H1 (cell line): ENCODE measurements around the gene CLIC1. TPM values are rescaled to one million over a fixed set of nuclear protein-coding genes. Genes with fewer than 3 reads are reported as not detected.

ENCODE experiments used
- CTCF ChIA-PET: fragments of 300-600 bp; sonication (Branson Sonifier 250); formaldehyde crosslinking; loops from one replicate; lab custom pipeline; 2021; ENCODE audit not compliant: partially characterized antibody; lab: Charles Lee
- POLR2A ChIA-PET: fragments of 300-600 bp; sonication (Branson Sonifier 250); formaldehyde crosslinking; loops from one replicate; lab custom pipeline; 2021; ENCODE audit warnings: inconsistent platforms; ENCODE audit not compliant: partially characterized antibody; lab: Charles Lee
- DNase-seq, 2 experiments: peaks; one replicate each; pipeline versions ENCODE4 v3.0.0 to v3.0.0-alpha.2; 2010 to 2022; ENCODE audit warnings: low spot score in 2 of 2, low read depth in 1 of 2, mixed read lengths in 1 of 2
- FAIRE-seq: peaks from 2 replicates; lab custom pipeline; 2011; peaks lifted over from hg19 to GRCh38; lab: Jason Lieb, UNC
- H2AFZ ChIP-seq: 2 replicates; pipeline ENCODE4 v1.8.1; 2012; ENCODE audit warnings: low read length, inconsistent platforms
- H2AK5ac ChIP-seq: 2 replicates; pipeline ENCODE4 v1.6.1; 2013; ENCODE audit warnings: low read depth, low read length
- H2BK120ac ChIP-seq: replicated peaks from 2 replicates; pipeline ENCODE3; 2013; ENCODE audit warnings: low read depth, low read length, inconsistent platforms
- H2BK12ac ChIP-seq: 2 replicates; pipeline ENCODE4 v1.6.1; 2013; ENCODE audit warnings: low read depth, low read length
- H2BK15ac ChIP-seq: 2 replicates; pipeline ENCODE4 v1.6.1; 2013; ENCODE audit warnings: low read length
- H2BK20ac ChIP-seq: 2 replicates; pipeline ENCODE4 v1.6.1; 2013; ENCODE audit warnings: low read length
- H2BK5ac ChIP-seq: 2 replicates; pipeline ENCODE4 v1.6.1; 2013; ENCODE audit warnings: low read depth, low read length
- H3K14ac ChIP-seq: 2 replicates; pipeline ENCODE4 v1.6.1; 2013; ENCODE audit warnings: inconsistent platforms; ENCODE audit not compliant: insufficient read length
- H3K18ac ChIP-seq: 2 replicates; pipeline ENCODE4 v1.6.1; 2013; ENCODE audit warnings: low read length; ENCODE audit errors: extremely low read depth
- H3K23ac ChIP-seq: 2 replicates; pipeline ENCODE4 v1.6.1; 2013; ENCODE audit warnings: inconsistent platforms; ENCODE audit not compliant: insufficient read length
- H3K23me2 ChIP-seq: 2 replicates; pipeline ENCODE4 v1.6.1; 2013; ENCODE audit warnings: low read depth, low read length
- H3K27ac ChIP-seq: 2 replicates; pipeline ENCODE4 v1.6.1; 2011; ENCODE audit warnings: low read depth, low read length, inconsistent platforms
- H3K27me3 ChIP-seq, 4 experiments: replicated peaks in 1 of 4; 1 replicate in 1 of 4; 2 replicates in 3 of 4; pipeline versions ENCODE4 v1.6.1 to v1.8.1; 2011 to 2013; ENCODE audit warnings: low read length in 3 of 4, mild to moderate bottlenecking in 3 of 4, inconsistent platforms in 2 of 4, mixed read lengths in 2 of 4, moderate library complexity in 1 of 4; ENCODE audit not compliant: control insufficient read depth in 3 of 4, insufficient read depth in 3 of 4; ENCODE audit errors: extremely low read depth in 1 of 4
- H3K36me3 ChIP-seq, 4 experiments: 2 replicates each; pipeline versions ENCODE4 v1.6.1 to v1.8.1; 2011 to 2013; ENCODE audit warnings: mild to moderate bottlenecking in 4 of 4, low read length in 3 of 4, moderate library complexity in 2 of 4, control low read depth in 1 of 4, inconsistent platforms in 1 of 4; ENCODE audit not compliant: insufficient read depth in 4 of 4, control insufficient read depth in 2 of 4
- H3K4ac ChIP-seq: replicated peaks from 2 replicates; pipeline ENCODE3; 2013; ENCODE audit warnings: low read length, low read depth, mixed read lengths, inconsistent platforms; ENCODE audit not compliant: insufficient read length
- H3K4me1 ChIP-seq, 4 experiments: replicated peaks in 1 of 4; 1 replicate in 1 of 4; 2 replicates in 3 of 4; pipeline versions ENCODE4 v1.6.1 to v1.8.1; 2011 to 2013; ENCODE audit warnings: low read length in 3 of 4, inconsistent platforms in 2 of 4, mixed read lengths in 1 of 4; ENCODE audit not compliant: insufficient read depth in 4 of 4, control insufficient read depth in 3 of 4
- H3K4me2 ChIP-seq, 2 experiments: 2 replicates each; pipeline versions ENCODE4 v1.6.1 to v1.8.1; 2011 to 2013; ENCODE audit warnings: low read depth in 2 of 2, low read length in 2 of 2, control low read depth in 1 of 2, inconsistent platforms in 1 of 2, mild to moderate bottlenecking in 1 of 2; ENCODE audit not compliant: insufficient read depth in 1 of 2
- H3K4me3 ChIP-seq, 4 experiments: fragments of 200-600, 300-600 bp in 1 of 4; sonication (generic), shearing (Covaris generic), sonication (Bioruptor Twin) in 1 of 4; 2 replicates each; pipeline versions ENCODE4 v1.5.1 to v1.8.1; 2011 to 2016; ENCODE audit warnings: low read length in 4 of 4, low read depth in 3 of 4, control low read depth in 2 of 4, inconsistent platforms in 2 of 4, mild to moderate bottlenecking in 2 of 4, mixed read lengths in 1 of 4, moderate library complexity in 1 of 4; ENCODE audit not compliant: insufficient read depth in 2 of 4; ENCODE audit errors: extremely low read depth in 1 of 4
- H3K56ac ChIP-seq: replicated peaks from 2 replicates; pipeline ENCODE3; 2013; ENCODE audit warnings: low read depth, mild to moderate bottlenecking, mixed read lengths, low read length, inconsistent platforms; ENCODE audit not compliant: insufficient read length
- H3K79me1 ChIP-seq: 2 replicates; pipeline ENCODE4 v1.6.1; 2013; ENCODE audit warnings: low read depth, low read length, control low read depth
- H3K79me2 ChIP-seq, 2 experiments: 2 replicates each; pipeline versions ENCODE4 v1.6.1 to v1.8.1; 2012 to 2013; ENCODE audit warnings: low read length in 2 of 2, mild to moderate bottlenecking in 2 of 2, inconsistent platforms in 1 of 2; ENCODE audit not compliant: insufficient read depth in 2 of 2, control insufficient read depth in 1 of 2
- H3K9ac ChIP-seq, 4 experiments: replicated peaks in 1 of 4; 1 replicate in 1 of 4; 2 replicates in 3 of 4; pipeline versions ENCODE4 v1.6.1 to v1.8.1; 2011 to 2013; ENCODE audit warnings: low read depth in 3 of 4, low read length in 3 of 4, control low read depth in 2 of 4, mild to moderate bottlenecking in 2 of 4, moderate library complexity in 2 of 4, inconsistent platforms in 1 of 4; ENCODE audit errors: extremely low read depth in 1 of 4
- H3K9me3 ChIP-seq, 2 experiments: 2 replicates each; pipeline versions ENCODE4 v1.6.1 to v1.8.1; 2012 to 2013; ENCODE audit warnings: mild to moderate bottlenecking in 2 of 2, moderate library complexity in 2 of 2, control low read depth in 1 of 2, inconsistent platforms in 1 of 2, low read depth in 1 of 2, low read length in 1 of 2, mixed read lengths in 1 of 2; ENCODE audit not compliant: insufficient read depth in 2 of 2
- H4K20me1 ChIP-seq, 2 experiments: replicated peaks in 1 of 2; 2 replicates each; pipeline versions ENCODE3 to v1.8.1; 2011 to 2013; ENCODE audit warnings: inconsistent platforms in 2 of 2, low read length in 2 of 2, mild to moderate bottlenecking in 1 of 2; ENCODE audit not compliant: insufficient read depth in 2 of 2, control insufficient read depth in 1 of 2
- H4K5ac ChIP-seq: 2 replicates; pipeline ENCODE4 v1.6.1; 2013; ENCODE audit warnings: low read length, low read depth, mixed read lengths, inconsistent platforms; ENCODE audit not compliant: insufficient read length
- H4K8ac ChIP-seq: 2 replicates; pipeline ENCODE4 v1.8.0; 2013; ENCODE audit warnings: mild to moderate bottlenecking, moderate library complexity, low read length, inconsistent platforms; ENCODE audit not compliant: insufficient read depth; ENCODE audit errors: extremely low read depth
- H4K91ac ChIP-seq: replicated peaks from 2 replicates; pipeline ENCODE3; 2013; ENCODE audit warnings: low read length, mixed read lengths, inconsistent platforms; ENCODE audit not compliant: insufficient read length
- CREB1 ChIP-seq: IDR thresholded peaks from 2 replicates; pipeline ENCODE4 v1.6.1; 2012; ENCODE audit warnings: inconsistent platforms
- CTCF ChIP-seq, 3 experiments: IDR thresholded peaks; 1 replicate in 2 of 3; 2 replicates in 1 of 3; pipeline versions ENCODE4 v1.5.1 to v1.6.1; 2011; ENCODE audit warnings: low read length in 3 of 3, mild to moderate bottlenecking in 3 of 3, inconsistent platforms in 2 of 3, low read depth in 1 of 3, moderate library complexity in 1 of 3; ENCODE audit not compliant: insufficient read depth in 1 of 3; ENCODE audit errors: control extremely low read depth in 1 of 3
- EGR1 ChIP-seq: IDR thresholded peaks from 2 replicates; pipeline ENCODE4 v1.6.1; 2011; ENCODE audit warnings: low read depth, low read length, borderline replicate concordance
- EZH2 ChIP-seq: fragments of 200-600 bp; sonication (generic); IDR thresholded peaks from 2 replicates; pipeline ENCODE4 v1.7.1; 2012; ENCODE audit warnings: low read depth, mild to moderate bottlenecking, moderate library complexity, low read length, inconsistent platforms; ENCODE audit not compliant: severe bottlenecking
- KDM4A ChIP-seq: IDR thresholded peaks from one replicate; pipeline ENCODE4 v1.7.1; 2012; ENCODE audit warnings: low read depth, mild to moderate bottlenecking, moderate library complexity, low read length, inconsistent platforms; ENCODE audit not compliant: severe bottlenecking
- RAD21 ChIP-seq, 2 experiments: IDR thresholded peaks in 1 of 2; conservative IDR thresholded peaks in 1 of 2; 2 replicates each; pipeline ENCODE4 v1.6.1; 2011; ENCODE audit warnings: low read depth in 2 of 2, low read length in 2 of 2, improper control_type of control experiment in 1 of 2, inconsistent platforms in 1 of 2, mild to moderate bottlenecking in 1 of 2, moderate library complexity in 1 of 2
- RNF2 ChIP-seq: fragments of 200-900, 300-1000 bp; sonication (generic); IDR thresholded peaks from 2 replicates; pipeline ENCODE4 v1.7.1; 2016; ENCODE audit warnings: borderline replicate concordance, low read depth, mild to moderate bottlenecking, antibody characterized with exemption, low read length; ENCODE audit not compliant: poor library complexity, severe bottlenecking; ENCODE audit errors: missing control alignments
- SIN3A ChIP-seq, 2 experiments: IDR thresholded peaks in 1 of 2; conservative IDR thresholded peaks in 1 of 2; 2 replicates each; pipeline ENCODE4 v1.6.1; 2011 to 2012; ENCODE audit warnings: low read length in 2 of 2, improper control_type of control experiment in 1 of 2, low read depth in 1 of 2, mild to moderate bottlenecking in 1 of 2
- SIRT6 ChIP-seq: IDR thresholded peaks from one replicate; pipeline ENCODE4 v1.7.1; 2012; ENCODE audit warnings: low read length, inconsistent platforms
- TAF7 ChIP-seq: optimal IDR thresholded peaks from 2 replicates; pipeline ENCODE3; 2011; ENCODE audit warnings: low read depth, mild to moderate bottlenecking, inconsistent platforms, low read length, moderate library complexity, borderline replicate concordance
- WGBS, 2 experiments: shearing (Covaris generic) in 1 of 2; methylation state at CpG; one replicate each; pipeline versions ENCODE4 v1.1.6 to v1.1.7; 2013 to 2015; ENCODE audit warnings: low lambda C conversion rate in 2 of 2, mixed read lengths in 2 of 2, inconsistent platforms in 1 of 2, low coverage in 1 of 2, missing lambda C conversion rate in 1 of 2; ENCODE audit not compliant: insufficient replicate concordance in 2 of 2, insufficient coverage in 1 of 2, insufficient read length in 1 of 2; ENCODE audit errors: extremely low coverage in 1 of 2, missing lambda C conversion rate in 1 of 2; 5-methylcytosine and 5-hydroxymethylcytosine counted together
- polyA plus RNA-seq, 7 experiments: library from polyadenylated mRNA; depleted of rRNA in 3 of 7; stranded (reverse) in 5 of 7; unstranded in 2 of 7; fragments of >200 nt in 5 of 7; fragments of 200-250 nt in 2 of 7; gene quantifications; 1 replicate in 5 of 7; 2 replicates in 1 of 7; 4 replicates in 1 of 7; pipeline versions ENCODE4 v1.2.1 to v1.2.3, GENCODE V29; 2011 to 2013; ENCODE audit warnings: missing spikeins in 2 of 7, mixed read lengths in 2 of 7
- total RNA-seq: library from RNA; stranded (reverse); fragmentation: NEBNext Ultra II Directional; extraction: Animal tissue kit (Norgen Biotek cat#: 25700); gene quantifications from 2 replicates; pipeline ENCODE4 v1.2.1, GENCODE V29; 2021

CLIC1 gene
- total and polyA plus RNA-seq, 2 of the 8 experiments (the other 6 are each of a cell fraction or from before 2014, with no cell fraction given): 250 to 277 TPM

- H4K20me1 ChIP-seq: no peaks in the 10 kb centered on the region
- H3K9ac ChIP-seq: no peak overlapping the region
- H3K79me2 ChIP-seq: no peaks in the 10 kb centered on the region
- H2BK5ac ChIP-seq: no peak overlapping the region
- no peak overlapping the region for H3K4ac ChIP-seq
- no peak overlapping the region for H2AFZ ChIP-seq
- H3K36me3 ChIP-seq: peaks cover 2 to 23% (median 15%) of the 10 kb centered on the region in 4 experiments; a peak in 5 of 8 replicates
- H3K56ac ChIP-seq: no peak overlapping the region
- H3K23ac ChIP-seq: no peak overlapping the region
- no peak overlapping the region for H3K4me3 ChIP-seq
- H3K23me2 ChIP-seq: peaks cover 6% of the 10 kb centered on the region; the same call in 1 of the 2 replicates
- no peaks in the 10 kb centered on the region for H3K79me1 ChIP-seq
- H3K14ac ChIP-seq: no peak overlapping the region
- no peak overlapping the region for H3K27ac ChIP-seq
- H4K91ac ChIP-seq: no peak overlapping the region
- no peak overlapping the region for H2BK15ac ChIP-seq
- ChIA-PET CTCF (interaction anchor here (0.6 to 1.9 kb wide), 6 partner anchors 27 to 182 kb away, joined by 3 to 7 read pairs (median 4); partner anchors contain the start of gene LY6G6D), POLR2A (interaction anchor here (1.2 to 1.5 kb wide), 2 partner anchors 54 to 166 kb away, joined by 3 to 4 read pairs; no protein-coding TSS in a partner anchor)
- DNase-seq (no peak), FAIRE-seq (no peak)
- H4K5ac ChIP-seq: no peak overlapping the region
- no peak overlapping the region for H2BK12ac ChIP-seq
- no peaks in the 10 kb centered on the region for H3K9me3 ChIP-seq
- no peak overlapping the region for H3K4me2 ChIP-seq
- no peak overlapping the region for H4K8ac ChIP-seq
- peaks cover 3 to 10% (median 10%) of the 10 kb centered on the region in 4 experiments; a peak in 6 of 7 replicates for H3K27me3 ChIP-seq
- H2BK20ac ChIP-seq: no peak overlapping the region
- peaks cover 0 to 5% (median 4%) of the 10 kb centered on the region in 4 experiments; a peak in 5 of 7 replicates for H3K4me1 ChIP-seq
- no peak overlapping the region for H2BK120ac ChIP-seq
- no peak overlapping the region for H2AK5ac ChIP-seq
- WGBS, 2 experiments: 87% methylated on average over 5 of the region's 5 CpGs; no CpG with 5 or more reads in 1 of the 2 experiments
- H3K18ac ChIP-seq: no peak overlapping the region
- TF ChIP-seq SIN3A (conservative IDR thresholded peaks at IDR 0.05 in 1 of 2, IDR thresholded peaks at IDR 0.05 in 1 of 2; ENCODE audit: low read depth in 1 of 2, low read length in 2 of 2): no peak
- TF ChIP-seq RNF2: no peak
- TF ChIP-seq TAF7: no peak
- TF ChIP-seq CTCF (IDR thresholded peaks at IDR 0.05; ENCODE audit: control extremely low read depth in 1 of 3, insufficient read depth in 1 of 3, low read depth in 1 of 3, low read length in 3 of 3): no peak
- no peak for TF ChIP-seq KDM4A
- no peak for TF ChIP-seq SIRT6
- TF ChIP-seq RAD21 (IDR thresholded peaks at IDR 0.05 in 1 of 2, conservative IDR thresholded peaks at IDR 0.05 in 1 of 2; ENCODE audit: low read depth in 2 of 2, low read length in 2 of 2): no peak
- TF ChIP-seq CREB1: no peak
- TF ChIP-seq EGR1: no peak
- no peak for TF ChIP-seq EZH2
Observed at GRCh38 chr6:31686483-31686882, 49.8 kb downstream of the CLIC1 start.
